ENCODE results near the gene CAPZA2.
"Not testable (repeated sequence)": the region's sequence is repeated elsewhere in the genome, so short reads cannot be mapped to it uniquely, and the experiment has no call there.

The CAPZA2 gene

GRCh38 chr7:116862234-116862950 is at the start of gene CAPZA2:
Gene CAPZA2, plus strand, starts transcription at chr7:116862587. Its CDS starts 25 bp downstream, at chr7:116862612.
- peak; percentile 95 for DNase-seq

- no peak for DNase-seq
Observed at GRCh38 chr7:116812860-116813259, 49.5 kb upstream of the CAPZA2 start.

GRCh38 chr7:116813371-116813770 is 49.0 kb upstream of the CAPZA2 start:
- not testable (repeated sequence) for DNase-seq

- DNase-seq: no peak
Observed at GRCh38 chr7:116815041-116815440, 47.3 kb upstream of the CAPZA2 start.

- no peak for DNase-seq
Observed at GRCh38 chr7:116820149-116820548, 42.2 kb upstream of the CAPZA2 start.

GRCh38 chr7:116821647-116822046 is 40.7 kb upstream of the CAPZA2 start:
- not testable (repeated sequence) for DNase-seq

GRCh38 chr7:116824449-116824848 is 37.9 kb upstream of the CAPZA2 start:
- DNase-seq: no peak

- DNase-seq: no peak
Observed at GRCh38 chr7:116828281-116828680, 34.1 kb upstream of the CAPZA2 start.

- DNase-seq: no peak
Observed at GRCh38 chr7:116829041-116829440, 33.3 kb upstream of the CAPZA2 start.

GRCh38 chr7:116829493-116829892 is 32.9 kb upstream of the CAPZA2 start:
- no peak for DNase-seq

GRCh38 chr7:116832692-116833091 is 29.7 kb upstream of the CAPZA2 start:
- no peak for DNase-seq

- DNase-seq: no peak
Observed at GRCh38 chr7:116834815-116835504, 27.4 kb upstream of the CAPZA2 start.

GRCh38 chr7:116836048-116836447 is 26.3 kb upstream of the CAPZA2 start:
- no peak for DNase-seq

- no peak for DNase-seq
Observed at GRCh38 chr7:116836911-116837310, 25.5 kb upstream of the CAPZA2 start.

GRCh38 chr7:116837586-116837985 is 24.8 kb upstream of the CAPZA2 start:
- DNase-seq: no peak

GRCh38 chr7:116840256-116840655 is 22.1 kb upstream of the CAPZA2 start:
- no peak for DNase-seq

GRCh38 chr7:116842371-116842770 is 20.0 kb upstream of the CAPZA2 start:
- DNase-seq: no peak

GRCh38 chr7:116843378-116843777 is 19.0 kb upstream of the CAPZA2 start:
- no peak for DNase-seq

- DNase-seq: no peak
Observed at GRCh38 chr7:116851175-116851574, 11.2 kb upstream of the CAPZA2 start.

GRCh38 chr7:116851671-116852070 is 10.7 kb upstream of the CAPZA2 start:
- no peak for DNase-seq

GRCh38 chr7:116854132-116854531 is 8.3 kb upstream of the CAPZA2 start:
- DNase-seq: no peak

GRCh38 chr7:116857052-116857451 is 5.3 kb upstream of the CAPZA2 start:
- no peak for DNase-seq

GRCh38 chr7:116859323-116859722 is 3.1 kb upstream of the CAPZA2 start:
- DNase-seq: no peak

GRCh38 chr7:116861717-116862116 is 670 bp upstream of the CAPZA2 start:
- DNase-seq: no peak
